HUES64 (cell line): ENCODE measurements around the gene DENND4C.

ENCODE experiments used
- H3K27ac ChIP-seq: 2 replicates; pipeline ENCODE4 v1.7.0; 2013; ENCODE audit warnings: low read depth, low read length, inconsistent platforms
- H3K27me3 ChIP-seq: 2 replicates; pipeline ENCODE4 v1.6.1; 2013; ENCODE audit warnings: mild to moderate bottlenecking, low read length; ENCODE audit not compliant: insufficient read depth
- H3K36me3 ChIP-seq: 2 replicates; pipeline ENCODE4 v1.6.1; 2013; ENCODE audit warnings: mild to moderate bottlenecking, low read length; ENCODE audit not compliant: insufficient read depth
- H3K4me1 ChIP-seq: 2 replicates; pipeline ENCODE4 v1.6.1; 2013; ENCODE audit warnings: mild to moderate bottlenecking, low read length, moderate library complexity; ENCODE audit not compliant: insufficient read depth
- H3K4me3 ChIP-seq: 2 replicates; pipeline ENCODE4 v1.5.1; 2013; ENCODE audit warnings: mild to moderate bottlenecking, low read length, moderate library complexity
- H3K9ac ChIP-seq: 2 replicates; pipeline ENCODE4 v1.6.1; 2013; ENCODE audit warnings: mild to moderate bottlenecking, low read depth, low read length
- H3K9me3 ChIP-seq: 2 replicates; pipeline ENCODE4 v1.6.1; 2013; ENCODE audit warnings: low read depth, low read length; ENCODE audit not compliant: insufficient read depth
- WGBS: fragments of 150-250, 120-280 bp; methylation state at CpG from one replicate; pipeline ENCODE4 v1.1.7; 2013; ENCODE audit warnings: missing lambda C conversion rate; 5-methylcytosine and 5-hydroxymethylcytosine counted together

The DENND4C gene

GRCh38 chr9:19269582-19269981 lies 39.1 kb downstream of the DENND4C start:
- peaks cover 11% of the 10 kb centered on the region for H3K9me3 ChIP-seq
- H3K4me3 ChIP-seq: no peak overlapping the region
- no peaks in the 10 kb centered on the region for H3K27me3 ChIP-seq
- no peak overlapping the region for H3K27ac ChIP-seq
- WGBS: 100% methylated on average over 1 of the region's 1 CpG
- H3K9ac ChIP-seq: no peak overlapping the region
- H3K4me1 ChIP-seq: peaks cover 6% of the 10 kb centered on the region; the same call in 1 of the 2 replicates
- peaks cover 5% of the 10 kb centered on the region; the same call in 1 of the 2 replicates for H3K36me3 ChIP-seq

DNA sequence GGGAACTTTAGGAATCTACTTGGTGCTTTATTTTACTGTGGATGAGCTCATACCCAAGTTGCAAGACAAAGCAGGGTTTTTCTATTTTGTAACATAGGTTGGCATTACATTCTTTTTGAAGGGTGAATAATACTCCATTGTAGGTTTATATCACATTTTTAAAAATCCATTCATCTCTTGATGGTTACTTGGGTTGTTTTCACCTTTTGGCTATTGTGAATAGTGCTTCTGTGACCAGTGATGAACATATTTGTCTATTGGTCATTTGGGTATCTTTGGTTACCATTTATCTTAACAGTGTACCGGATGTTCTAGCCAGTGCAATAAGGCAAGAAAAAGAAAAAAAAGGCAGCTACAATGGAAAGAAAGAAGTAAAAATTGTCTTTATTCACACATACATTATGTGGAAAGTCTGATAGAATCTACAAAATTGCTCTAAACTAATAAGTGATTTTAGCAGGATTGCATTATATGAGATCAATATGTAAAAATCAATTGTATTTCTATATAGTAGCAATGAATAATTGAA lies 40.0 kb downstream of the DENND4C start:
- Histone ChIP-seq H3K9ac (no peak overlapping the region), H3K27ac (no peak overlapping the region), H3K36me3 (peaks cover 5% of the 10 kb centered on the region; the same call in 1 of the 2 replicates), H3K27me3 (no peaks in the 10 kb centered on the region), H3K4me1 (peaks cover 6% of the 10 kb centered on the region; the same call in 1 of the 2 replicates), H3K9me3 (peaks cover 11% of the 10 kb centered on the region), H3K4me3 (no peak overlapping the region)
- WGBS: 100% methylated on average over 1 of the region's 1 CpG

- H3K9ac ChIP-seq: no peak overlapping the region
- H3K9me3 ChIP-seq: peaks cover 11% of the 10 kb centered on the region
- H3K27me3 ChIP-seq: no peaks in the 10 kb centered on the region
- WGBS: 98% methylated on average over 4 of the region's 4 CpGs
- H3K4me1 ChIP-seq: peaks cover 6% of the 10 kb centered on the region; the same call in 1 of the 2 replicates
- H3K4me3 ChIP-seq: no peak overlapping the region
- no peak overlapping the region for H3K27ac ChIP-seq
- peaks cover 6% of the 10 kb centered on the region for H3K36me3 ChIP-seq
Measured at GRCh38 chr9:19271081-19271480, 40.6 kb downstream of the DENND4C start.

DNA sequence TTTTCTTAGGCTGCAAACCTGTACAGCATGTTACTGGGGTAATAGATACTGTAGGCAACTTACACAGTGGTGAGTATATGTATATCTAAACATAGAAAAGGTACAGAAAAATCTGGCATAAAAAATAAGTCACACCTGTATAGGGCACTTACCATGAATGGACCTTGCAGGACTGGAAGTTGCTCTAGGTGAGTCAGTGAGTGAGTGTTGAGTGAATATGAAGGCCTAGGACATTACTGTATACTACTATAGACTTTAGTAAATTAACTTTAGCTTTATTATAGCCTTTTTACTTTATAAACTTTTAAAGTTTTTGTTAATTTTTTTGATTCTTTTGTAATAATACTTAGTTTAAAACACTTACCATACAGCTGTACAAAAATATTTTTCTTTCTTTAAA lies 51.3 kb downstream of the DENND4C start:
- no peak overlapping the region for H3K4me3 ChIP-seq
- peaks cover 3% of the 10 kb centered on the region; the same call in 1 of the 2 replicates for H3K36me3 ChIP-seq
- no peaks in the 10 kb centered on the region for H3K27me3 ChIP-seq
- no peaks in the 10 kb centered on the region for H3K9me3 ChIP-seq
- no peak overlapping the region for H3K9ac ChIP-seq
- H3K27ac ChIP-seq: no peak overlapping the region
- no peaks in the 10 kb centered on the region for H3K4me1 ChIP-seq

DNA sequence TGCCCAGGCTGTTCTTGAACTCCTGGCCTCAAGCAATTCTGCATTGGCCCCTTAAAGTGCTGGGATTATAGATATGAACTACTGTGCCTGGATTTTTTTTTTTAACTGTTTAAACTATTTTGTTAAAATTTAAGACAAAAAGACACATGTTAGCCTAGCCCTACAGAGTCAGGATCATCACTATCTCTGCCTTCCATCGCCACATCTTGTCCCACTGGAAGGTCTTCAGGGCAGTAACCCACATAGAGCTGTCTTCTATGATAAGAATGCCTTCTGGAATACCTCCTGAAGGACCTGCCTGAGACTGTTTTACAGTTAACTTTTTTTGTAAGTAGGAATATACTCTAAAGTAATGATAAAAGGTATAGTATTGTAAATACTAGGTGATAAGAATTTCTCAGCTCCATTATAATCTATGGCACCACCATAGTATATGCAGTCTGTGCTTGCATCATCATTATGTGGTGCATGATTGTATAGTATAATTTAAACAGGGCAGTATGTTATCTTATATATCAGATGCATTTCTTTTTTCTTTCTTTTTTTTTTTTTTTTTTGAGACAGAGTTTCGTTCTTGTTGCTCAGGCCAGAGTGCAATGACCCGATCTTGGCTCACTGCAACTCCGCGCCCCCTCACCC lies 52.7 kb downstream of the DENND4C start:
- Histone ChIP-seq H3K9ac (no peak overlapping the region), H3K27ac (no peak overlapping the region), H3K4me1 (no peaks in the 10 kb centered on the region), H3K27me3 (no peaks in the 10 kb centered on the region), H3K4me3 (no peak overlapping the region), H3K36me3 (peaks cover 8% of the 10 kb centered on the region; the same call in 1 of the 2 replicates), H3K9me3 (no peaks in the 10 kb centered on the region)
- 98% methylated on average over 5 of the region's 5 CpGs for WGBS

GRCh38 chr9:19284729-19285128 lies 54.2 kb downstream of the DENND4C start:
- Histone ChIP-seq H3K36me3 (peaks cover 14% of the 10 kb centered on the region; the same call in 1 of the 2 replicates), H3K27ac (no peak overlapping the region), H3K9me3 (no peaks in the 10 kb centered on the region), H3K4me3 (no peak overlapping the region), H3K4me1 (no peaks in the 10 kb centered on the region), H3K27me3 (no peaks in the 10 kb centered on the region), H3K9ac (no peak overlapping the region)
- no CpG with 5 or more reads among the region's 3 CpGs for WGBS

DNA sequence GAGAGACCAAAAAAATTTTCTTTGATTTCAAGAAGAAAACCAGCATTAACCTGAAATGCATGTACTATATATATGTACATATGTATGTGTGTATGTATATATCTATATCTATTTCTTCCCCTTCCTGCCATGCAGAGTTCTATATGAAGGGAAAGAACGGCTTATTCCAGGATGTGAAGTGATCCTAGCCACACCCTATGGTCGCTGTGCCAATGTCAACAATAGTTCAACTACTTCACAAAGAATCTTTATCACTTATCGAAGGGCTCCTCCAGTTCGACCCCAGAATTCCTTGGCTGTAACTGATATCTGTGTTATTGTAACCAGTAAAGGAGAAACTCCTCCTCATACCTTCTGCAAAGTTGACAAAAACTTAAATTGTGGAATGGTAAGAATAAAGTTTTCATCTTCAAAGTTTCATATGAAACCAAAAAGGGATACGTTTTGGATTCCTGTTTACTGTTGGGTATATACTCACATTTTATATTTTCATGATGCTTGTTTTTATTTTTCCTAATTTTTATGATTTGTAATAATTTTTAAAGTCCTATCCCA lies 56.2 kb downstream of the DENND4C start:
- Histone ChIP-seq H3K4me1 (no peaks in the 10 kb centered on the region), H3K27ac (no peak overlapping the region), H3K27me3 (no peaks in the 10 kb centered on the region), H3K9me3 (no peaks in the 10 kb centered on the region), H3K9ac (no peak overlapping the region), H3K4me3 (no peak overlapping the region), H3K36me3 (peaks cover 32% of the 10 kb centered on the region)
- WGBS: 93% methylated on average over 4 of the region's 5 CpGs

DNA sequence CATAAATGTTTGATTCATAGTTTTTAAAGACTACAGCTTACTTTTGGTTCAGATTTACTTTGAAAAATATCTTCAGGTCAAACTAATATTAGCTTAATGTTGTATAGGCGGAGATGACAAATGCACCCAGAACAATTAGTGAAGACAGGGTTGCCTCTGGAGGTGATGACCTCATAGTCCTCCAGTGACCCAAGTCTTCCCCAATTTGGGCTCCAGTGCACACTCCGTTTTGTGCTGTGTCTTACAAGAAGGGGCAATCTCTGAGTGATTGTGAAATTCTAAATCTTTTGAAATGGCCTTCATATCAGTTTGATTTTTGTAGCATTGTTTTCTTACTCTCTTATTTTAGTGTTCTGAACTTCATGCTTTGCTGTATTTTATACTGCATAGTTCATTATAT lies 57.6 kb downstream of the DENND4C start:
- peaks cover 45% of the 10 kb centered on the region for H3K36me3 ChIP-seq
- no peaks in the 10 kb centered on the region for H3K27me3 ChIP-seq
- no peak overlapping the region for H3K27ac ChIP-seq
- H3K9ac ChIP-seq: no peak overlapping the region
- no peaks in the 10 kb centered on the region for H3K4me1 ChIP-seq
- no peak overlapping the region for H3K4me3 ChIP-seq
- 90% methylated on average over 2 of the region's 2 CpGs for WGBS
- no peaks in the 10 kb centered on the region for H3K9me3 ChIP-seq

DNA sequence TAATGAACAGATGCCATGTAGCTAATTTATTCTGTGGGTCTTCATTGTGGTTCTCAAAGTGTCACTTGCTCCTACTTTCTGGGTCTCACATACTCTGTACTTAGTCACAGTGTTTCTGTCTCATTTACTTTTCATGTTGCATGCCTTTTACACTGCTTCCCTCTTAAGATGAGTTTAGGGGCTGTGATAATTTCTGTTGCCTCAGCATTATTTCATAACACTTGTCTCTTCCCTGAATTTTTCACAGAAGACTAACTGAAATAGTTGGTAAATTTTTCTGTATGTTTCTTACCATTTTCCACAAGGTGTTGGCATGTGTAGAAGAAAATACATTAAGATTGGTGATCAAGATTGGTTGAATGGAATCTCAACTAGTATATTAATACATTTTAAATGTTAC lies 59.6 kb downstream of the DENND4C start:
- Histone ChIP-seq H3K4me3 (no peak overlapping the region), H3K9ac (no peak overlapping the region), H3K27ac (no peak overlapping the region), H3K36me3 (peaks cover 59% of the 10 kb centered on the region), H3K27me3 (no peaks in the 10 kb centered on the region), H3K4me1 (no peaks in the 10 kb centered on the region), H3K9me3 (no peaks in the 10 kb centered on the region)

GRCh38 chr9:19294219-19294618 lies 63.7 kb downstream of the DENND4C start:
- no peaks in the 10 kb centered on the region for H3K9me3 ChIP-seq
- WGBS: 97% methylated on average over 4 of the region's 4 CpGs
- H3K4me1 ChIP-seq: no peaks in the 10 kb centered on the region
- H3K9ac ChIP-seq: no peak overlapping the region
- peaks cover 75% of the 10 kb centered on the region for H3K36me3 ChIP-seq
- H3K27me3 ChIP-seq: no peaks in the 10 kb centered on the region
- H3K27ac ChIP-seq: no peak overlapping the region
- H3K4me3 ChIP-seq: no peak overlapping the region

GRCh38 chr9:19298436-19299000 lies 68.0 kb downstream of the DENND4C start:
- no peak overlapping the region for H3K9ac ChIP-seq
- no peaks in the 10 kb centered on the region for H3K27me3 ChIP-seq
- H3K27ac ChIP-seq: no peak overlapping the region
- no peak overlapping the region for H3K4me3 ChIP-seq
- H3K9me3 ChIP-seq: no peaks in the 10 kb centered on the region
- H3K36me3 ChIP-seq: peaks cover 71% of the 10 kb centered on the region
- WGBS: 97% methylated on average over 2 of the region's 2 CpGs
- H3K4me1 ChIP-seq: no peaks in the 10 kb centered on the region
